ENCODE results near the gene USP10.

Gene USP10

DNA sequence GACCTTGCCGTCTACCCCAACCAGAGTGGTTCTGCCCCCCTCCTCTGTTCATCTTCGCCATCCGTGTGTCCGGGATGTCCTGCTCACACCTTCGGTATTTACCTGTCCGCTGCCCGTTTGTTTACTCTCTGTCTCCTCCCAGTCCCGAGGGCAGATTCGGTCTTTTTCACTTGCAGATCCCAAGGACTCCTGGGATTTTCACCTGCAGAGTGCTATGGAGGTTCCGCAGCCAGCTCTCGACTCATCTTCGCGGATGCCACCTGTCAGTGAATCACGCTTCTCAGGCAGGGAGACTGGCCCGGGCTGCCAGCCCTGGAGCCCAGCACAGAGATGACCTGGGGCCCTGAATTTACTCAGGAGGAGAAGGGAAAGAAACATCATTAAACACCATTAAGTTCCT lies 128.1 kb downstream of the USP10 start:
- no peak for DNase-seq

DNA sequence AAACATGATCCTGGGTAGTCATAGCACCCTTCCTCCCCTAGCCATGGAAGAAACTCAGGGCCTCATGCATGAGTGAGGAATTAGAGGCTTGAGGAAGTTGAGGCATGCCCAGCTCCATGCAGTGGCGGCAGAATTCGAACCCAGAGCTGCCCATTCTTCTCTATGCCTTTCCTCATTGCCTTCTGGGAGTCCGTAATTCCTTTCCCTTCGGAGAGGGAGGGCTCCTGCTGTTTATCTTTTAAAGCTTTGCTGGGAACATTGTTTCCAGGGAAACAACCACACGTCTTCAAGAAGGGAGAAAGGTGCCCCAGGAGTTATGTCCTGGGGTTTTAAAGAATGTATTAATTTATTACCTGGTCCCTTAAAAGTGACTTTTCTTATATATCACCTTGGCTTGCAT lies 128.5 kb downstream of the USP10 start:
- no peak for DNase-seq

All from COR-L47 (cell line).